ENCODE data around the gene PTPN6. TPM values are rescaled to one million over a fixed set of nuclear protein-coding genes. Genes with fewer than 3 reads are reported as not detected.

PTPN6 gene
- total and polyA plus RNA-seq, 2 of the 8 experiments (the other 6 are each of a cell fraction or from before 2014, with no cell fraction given): 16.3 to 28.4 TPM

DNA sequence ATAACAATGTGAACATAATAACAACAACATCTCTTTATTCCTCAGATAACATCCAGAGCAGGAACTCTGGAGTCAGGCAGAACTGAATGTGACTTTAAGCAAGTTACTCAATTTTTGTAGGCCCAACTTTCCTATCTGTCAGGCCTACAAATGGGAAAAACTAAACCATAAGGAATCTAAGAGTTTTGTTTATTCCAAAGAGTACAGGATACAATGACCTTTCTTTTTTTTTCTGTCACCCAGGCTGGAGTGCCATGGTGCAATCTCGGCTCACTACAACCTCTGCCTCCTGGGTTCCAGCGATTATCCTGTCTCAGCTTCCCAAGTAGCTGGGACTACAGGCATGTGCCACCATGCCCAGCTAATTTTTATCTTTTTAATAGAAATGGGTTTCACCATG, 57.7 kb downstream of the PTPN6 start:
- FAIRE-seq: no peak

More for the DNA sequence above, 57.7 kb downstream of the PTPN6 start:
- H2BK12ac ChIP-seq (ENCODE audit: low read depth, low read length): no peak overlapping the region
- 91% methylated on average over 2 of the region's 2 CpGs; no CpG with 5 or more reads in 1 of the 2 experiments for WGBS, 2 experiments (ENCODE audit: extremely low coverage in 1 of 2, insufficient coverage in 1 of 2, insufficient read length in 1 of 2, insufficient replicate concordance in 2 of 2, low coverage in 1 of 2, low lambda C conversion rate in 2 of 2, missing lambda C conversion rate in 1 of 2)
- no peak overlapping the region for H2BK5ac ChIP-seq (ENCODE audit: low read depth, low read length)
- no peaks in the 10 kb centered on the region for H3K9me3 ChIP-seq (ENCODE audit: insufficient read depth in 2 of 2, low read depth in 1 of 2, low read length in 1 of 2)
- H3K4me2 ChIP-seq (ENCODE audit: insufficient read depth in 1 of 2, low read depth in 2 of 2, low read length in 2 of 2): no peak overlapping the region
- peaks cover 0 to 4% of the 10 kb centered on the region in 2 experiments for H4K20me1 ChIP-seq (replicated peaks in 1 of 2; ENCODE audit: control insufficient read depth in 1 of 2, insufficient read depth in 2 of 2, low read length in 2 of 2)
- H3K27ac ChIP-seq (ENCODE audit: low read depth, low read length): no peak overlapping the region
- no peaks in the 10 kb centered on the region; a peak in 1 of 4 replicates for H3K79me2 ChIP-seq (ENCODE audit: control insufficient read depth in 1 of 2, insufficient read depth in 2 of 2, low read length in 2 of 2)
- DNase-seq (ENCODE audit: low read depth in 1 of 2, low spot score in 2 of 2): no peak
- H3K56ac ChIP-seq (replicated peaks; ENCODE audit: insufficient read length, low read depth, low read length): no peak overlapping the region
- no peak overlapping the region for H2BK120ac ChIP-seq (replicated peaks; ENCODE audit: low read depth, low read length)
- H3K9ac ChIP-seq (replicated peaks in 1 of 4; ENCODE audit: extremely low read depth in 1 of 4, low read depth in 3 of 4, low read length in 3 of 4): no peak overlapping the region
- POLR2A ChIA-PET (ENCODE audit: partially characterized antibody): interaction anchor here (1.4 kb wide), 1 partner anchor 12 kb away, joined by 3 read pairs; no protein-coding TSS in a partner anchor
- no peaks in the 10 kb centered on the region for H3K4me1 ChIP-seq (replicated peaks in 1 of 4; ENCODE audit: control insufficient read depth in 3 of 4, insufficient read depth in 4 of 4, low read length in 3 of 4)
- H2AFZ ChIP-seq (ENCODE audit: low read length): no peak overlapping the region
- H3K4ac ChIP-seq (replicated peaks; ENCODE audit: insufficient read length, low read depth, low read length): no peak overlapping the region
- H3K36me3 ChIP-seq (ENCODE audit: control insufficient read depth in 2 of 4, insufficient read depth in 4 of 4, low read length in 3 of 4): peaks cover 0 to 8% (median 1%) of the 10 kb centered on the region in 4 experiments; a peak in 5 of 8 replicates
- no peak overlapping the region for H3K14ac ChIP-seq (ENCODE audit: insufficient read length)
- no peaks in the 10 kb centered on the region for H3K23me2 ChIP-seq (ENCODE audit: low read depth, low read length)
- H3K79me1 ChIP-seq (ENCODE audit: low read depth, low read length): no peaks in the 10 kb centered on the region
- H4K8ac ChIP-seq (ENCODE audit: extremely low read depth, insufficient read depth, low read length): no peak overlapping the region
- H4K91ac ChIP-seq (replicated peaks; ENCODE audit: insufficient read length, low read length): no peak overlapping the region
- no peak overlapping the region for H3K18ac ChIP-seq (ENCODE audit: extremely low read depth, low read length)
- H3K23ac ChIP-seq (ENCODE audit: insufficient read length): no peak overlapping the region
- H2BK15ac ChIP-seq (ENCODE audit: low read length): no peak overlapping the region
- no peak overlapping the region for H4K5ac ChIP-seq (ENCODE audit: insufficient read length, low read depth, low read length)
- H2AK5ac ChIP-seq (ENCODE audit: low read depth, low read length): no peak overlapping the region
- no peak overlapping the region for H3K4me3 ChIP-seq (ENCODE audit: extremely low read depth in 1 of 4, insufficient read depth in 2 of 4, low read depth in 3 of 4, low read length in 4 of 4)
- no peak overlapping the region for H2BK20ac ChIP-seq (ENCODE audit: low read length)
- CTCF ChIA-PET (ENCODE audit: partially characterized antibody): interaction anchor here (1.3 to 1.4 kb wide), 2 partner anchors 9 to 104 kb away, joined by 3 to 4 read pairs; partner anchors contain the start of gene LPCAT3
- no peaks in the 10 kb centered on the region for H3K27me3 ChIP-seq (replicated peaks in 1 of 4; ENCODE audit: control insufficient read depth in 3 of 4, extremely low read depth in 1 of 4, insufficient read depth in 3 of 4, low read length in 3 of 4)
- TF ChIP-seq CTBP2 (IDR thresholded peaks at IDR 0.05; ENCODE audit: borderline replicate concordance, insufficient read depth, insufficient read length, low read length): no peak
- no peak for TF ChIP-seq NRF1 (IDR thresholded peaks at IDR 0.05; ENCODE audit: low read depth, low read length)
- TF ChIP-seq, protein P1, sequence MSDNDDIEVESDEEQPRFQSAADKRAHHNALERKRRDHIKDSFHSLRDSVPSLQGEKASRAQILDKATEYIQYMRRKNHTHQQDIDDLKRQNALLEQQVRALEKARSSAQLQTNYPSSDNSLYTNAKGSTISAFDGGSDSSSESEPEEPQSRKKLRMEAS (IDR thresholded peaks at IDR 0.05): no peak
- TF ChIP-seq POU5F1 (IDR thresholded peaks at IDR 0.05; ENCODE audit: low read depth, low read length): no peak
- no peak for TF ChIP-seq SP4 (IDR thresholded peaks at IDR 0.05; ENCODE audit: low read length)
